T-helper 9 cell (primary cell): ENCODE results near the gene PDE11A.

Experiments used
- DNase-seq: peaks from one replicate; pipeline ENCODE4 v3.0.0-alpha.2; 2020

Gene PDE11A

GRCh38 chr2:177921726-177922125 is 150.9 kb downstream of the PDE11A start:
- DNase-seq: no peak

DNA sequence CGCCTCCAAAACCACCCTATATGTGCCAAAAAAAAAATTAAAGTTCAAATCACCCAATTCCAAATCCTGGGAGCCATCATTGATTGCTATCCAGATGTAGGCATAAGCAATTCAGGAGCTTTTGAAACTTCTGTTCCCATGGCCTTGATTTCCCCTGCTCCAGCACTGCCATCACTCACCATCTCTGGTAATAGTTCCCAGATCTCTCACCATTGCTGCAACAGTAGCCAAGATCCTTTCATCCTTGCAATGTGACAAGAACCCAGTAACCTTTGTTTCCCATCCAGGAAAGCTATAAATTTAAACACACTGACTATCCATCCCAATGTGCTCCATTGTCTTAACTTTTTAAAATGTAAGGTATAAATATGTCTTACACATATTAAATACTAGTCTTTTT is 155.4 kb downstream of the PDE11A start:
- DNase-seq: no peak

DNA sequence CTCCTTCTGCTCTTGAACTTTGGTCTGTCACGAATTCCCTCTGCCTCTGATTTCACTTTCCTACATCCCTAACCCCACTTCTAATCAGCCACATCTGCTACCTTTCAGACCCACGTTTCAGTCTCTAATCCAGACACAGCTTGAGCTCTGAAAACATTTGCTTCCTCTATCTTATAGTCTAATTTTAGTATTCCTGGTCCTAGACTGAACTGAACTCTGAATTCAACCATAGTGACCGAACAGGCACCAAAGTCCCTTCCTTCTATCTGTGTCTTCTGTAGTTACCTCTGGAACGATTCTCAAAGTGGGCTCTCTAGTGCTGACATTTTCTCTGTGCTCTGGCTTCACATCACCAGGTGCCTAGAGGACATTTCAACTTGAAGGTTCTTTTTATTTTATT is 156.2 kb downstream of the PDE11A start:
- DNase-seq: no peak

- no peak for DNase-seq
Measured at GRCh38 chr2:177914247-177914646, 158.3 kb downstream of the PDE11A start.

GRCh38 chr2:177909962-177910361 is 162.6 kb downstream of the PDE11A start:
- DNase-seq: no peak

DNA sequence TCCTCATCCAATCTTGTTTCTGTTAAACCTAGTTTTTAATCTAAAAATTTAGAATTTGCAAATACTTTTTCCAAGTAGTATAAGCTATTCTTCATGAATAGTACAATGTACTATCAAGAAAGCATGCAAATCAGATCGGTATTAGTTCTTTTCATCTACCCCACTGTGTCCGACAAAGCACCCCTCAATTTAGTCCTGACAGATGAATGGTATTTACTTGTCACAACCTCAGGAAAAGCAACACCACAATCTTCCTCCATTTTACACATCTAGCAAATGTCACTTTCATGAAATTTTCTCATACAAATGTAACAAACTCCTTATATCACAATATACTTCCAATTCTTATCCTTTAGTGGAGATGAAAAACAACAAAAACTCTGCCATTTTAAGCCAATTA is 163.8 kb downstream of the PDE11A start:
- no peak for DNase-seq

DNA sequence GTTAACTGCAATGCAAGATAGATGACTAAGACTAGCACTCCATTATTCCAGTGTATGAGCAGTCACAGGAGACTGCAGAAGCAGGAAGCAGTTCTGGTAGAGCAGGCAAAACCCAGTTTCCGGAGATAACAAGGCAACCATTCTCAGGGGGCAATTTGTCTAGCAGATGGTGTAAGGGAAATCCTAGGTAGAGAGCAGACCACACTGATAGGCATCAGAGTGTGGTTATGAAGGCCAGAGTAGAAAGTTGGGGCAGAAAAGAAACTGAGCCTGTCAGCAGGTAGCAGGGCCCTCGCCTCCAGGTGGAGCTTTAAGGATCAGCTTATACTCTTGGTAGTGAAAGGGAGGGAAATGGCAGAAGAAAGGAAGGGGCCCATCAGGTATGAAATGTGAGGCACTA is 164.4 kb downstream of the PDE11A start:
- DNase-seq: no peak

DNA sequence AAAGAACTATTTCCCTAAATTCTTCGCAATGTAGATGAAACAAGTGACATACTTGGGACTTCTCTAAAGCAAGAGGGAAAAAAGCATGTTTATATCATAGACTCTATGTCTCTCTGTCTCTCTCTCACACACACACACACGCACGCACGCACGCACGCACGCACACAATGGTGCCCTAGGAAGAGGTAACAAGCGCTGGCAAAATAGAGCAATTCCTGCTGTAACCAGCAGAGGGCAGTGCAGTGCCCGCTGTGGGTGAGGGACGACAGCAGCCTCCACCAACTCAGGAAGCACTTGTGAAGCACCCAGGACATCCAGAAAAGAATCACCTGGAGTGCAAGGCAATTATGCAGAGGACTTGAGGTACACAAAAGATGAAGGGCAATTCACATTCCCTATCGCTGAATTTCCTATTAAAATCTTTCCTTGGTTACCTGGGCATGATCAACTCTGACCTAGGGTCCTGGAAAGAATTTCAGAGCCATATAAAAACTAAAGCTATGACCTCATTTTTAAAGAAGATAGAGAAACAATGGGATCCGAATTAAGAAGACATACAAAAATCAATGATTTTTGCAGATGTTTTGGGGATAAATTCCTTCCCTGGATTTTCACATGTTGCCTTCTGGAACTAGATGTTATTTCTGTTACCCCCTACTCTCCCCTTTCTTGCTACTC is 166.4 kb downstream of the PDE11A start:
- DNase-seq: peak; percentile 48

DNA sequence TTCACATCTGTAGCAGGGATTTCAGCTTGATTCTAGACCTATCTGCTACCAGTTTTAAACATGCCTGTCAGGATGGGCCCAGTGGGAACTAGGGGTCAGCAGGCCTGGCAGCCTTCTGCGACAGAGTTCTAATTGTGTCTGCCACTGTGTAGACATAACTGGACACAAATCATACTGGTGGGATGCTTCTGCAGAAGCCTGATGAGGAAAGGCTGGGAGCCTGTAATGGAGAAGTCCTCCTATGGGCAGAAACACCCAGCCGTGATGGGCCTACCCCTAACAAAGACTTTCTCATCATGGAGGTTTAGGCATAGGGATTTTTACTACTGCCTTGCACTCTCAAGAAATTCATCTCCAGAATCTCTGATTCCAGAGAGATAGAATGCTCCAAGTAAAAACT is 166.9 kb downstream of the PDE11A start:
- DNase-seq: no peak

DNA sequence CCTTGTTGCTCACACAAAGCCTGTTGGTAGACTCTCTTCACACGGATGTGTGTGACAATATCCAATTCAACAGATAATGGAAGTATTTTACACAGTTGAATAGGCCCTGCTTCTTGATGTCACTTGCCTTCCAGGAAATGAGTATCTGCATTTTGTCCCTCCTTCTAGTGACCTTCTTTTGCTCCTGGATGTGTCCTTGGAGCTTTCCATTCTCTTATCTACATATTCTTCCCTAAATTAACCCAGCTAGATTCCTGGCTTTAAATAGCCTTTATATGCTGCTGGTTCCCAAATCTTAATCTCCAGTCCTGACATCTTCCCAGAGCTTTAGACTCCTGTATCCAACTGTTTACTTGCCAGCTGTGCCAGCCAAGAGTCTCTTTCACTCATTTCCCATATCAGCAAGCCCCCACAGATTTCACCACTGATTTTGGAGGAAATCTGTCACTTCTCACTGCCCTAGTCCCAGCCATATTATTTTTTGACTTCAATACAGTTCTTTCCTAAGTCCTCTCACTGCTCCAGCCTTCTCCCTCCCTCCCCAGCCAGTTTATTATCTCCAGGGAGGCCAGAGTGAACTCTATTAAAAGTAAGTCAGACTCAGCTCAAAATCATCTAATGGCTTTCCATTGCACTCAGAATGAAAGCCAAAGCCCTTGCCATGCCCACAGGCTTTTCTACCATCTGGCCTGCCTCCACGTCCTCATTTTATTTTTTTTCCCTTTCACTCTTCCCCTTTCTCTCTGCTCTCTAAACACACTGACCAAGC is 170.0 kb downstream of the PDE11A start:
- no peak for DNase-seq

- DNase-seq: no peak
Measured at GRCh38 chr2:177900082-177900481, 172.5 kb downstream of the PDE11A start.

- DNase-seq: no peak
Measured at GRCh38 chr2:177897278-177897677, 175.3 kb downstream of the PDE11A start.

DNA sequence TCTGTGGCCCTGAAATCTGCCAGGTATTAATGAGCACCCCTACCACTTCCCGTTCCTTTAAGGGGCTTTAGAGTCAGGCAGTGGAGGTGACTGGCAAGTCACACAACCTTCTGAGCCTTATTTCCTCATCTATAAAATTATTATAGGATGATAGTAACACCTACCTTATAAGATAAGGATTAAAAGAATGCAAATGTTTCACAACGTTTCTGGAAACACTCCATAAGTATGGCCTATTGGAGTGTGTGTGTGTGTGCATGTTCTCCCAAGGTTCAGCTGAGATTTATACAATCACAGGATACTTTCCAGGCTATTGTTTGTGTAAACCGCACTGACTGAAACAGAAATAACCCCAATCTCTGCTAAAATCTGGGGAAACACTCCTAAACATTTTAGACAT is 176.0 kb downstream of the PDE11A start:
- no peak for DNase-seq

DNA sequence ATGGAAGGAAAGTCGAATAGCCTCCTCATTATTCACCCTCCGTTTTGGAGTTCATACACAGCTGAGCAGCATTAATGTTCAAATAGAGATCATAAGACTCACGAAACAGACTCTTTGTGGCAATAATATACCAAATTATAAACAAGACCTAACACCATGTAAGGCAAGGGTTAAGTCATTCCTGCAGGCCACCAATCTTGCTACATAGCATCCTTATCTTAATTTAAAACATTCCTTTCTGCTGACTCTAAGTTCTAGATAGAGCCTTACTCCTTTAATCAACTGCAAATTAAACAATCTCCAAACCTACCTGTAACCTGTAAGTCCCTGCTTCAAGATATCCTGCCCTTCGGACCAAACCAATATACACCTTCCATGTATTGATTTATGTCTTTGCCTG is 178.0 kb downstream of the PDE11A start:
- DNase-seq: no peak

GRCh38 chr2:177893880-177894279 is 178.7 kb downstream of the PDE11A start:
- no peak for DNase-seq

GRCh38 chr2:177891533-177891932 is 181.0 kb downstream of the PDE11A start:
- no peak for DNase-seq

DNA sequence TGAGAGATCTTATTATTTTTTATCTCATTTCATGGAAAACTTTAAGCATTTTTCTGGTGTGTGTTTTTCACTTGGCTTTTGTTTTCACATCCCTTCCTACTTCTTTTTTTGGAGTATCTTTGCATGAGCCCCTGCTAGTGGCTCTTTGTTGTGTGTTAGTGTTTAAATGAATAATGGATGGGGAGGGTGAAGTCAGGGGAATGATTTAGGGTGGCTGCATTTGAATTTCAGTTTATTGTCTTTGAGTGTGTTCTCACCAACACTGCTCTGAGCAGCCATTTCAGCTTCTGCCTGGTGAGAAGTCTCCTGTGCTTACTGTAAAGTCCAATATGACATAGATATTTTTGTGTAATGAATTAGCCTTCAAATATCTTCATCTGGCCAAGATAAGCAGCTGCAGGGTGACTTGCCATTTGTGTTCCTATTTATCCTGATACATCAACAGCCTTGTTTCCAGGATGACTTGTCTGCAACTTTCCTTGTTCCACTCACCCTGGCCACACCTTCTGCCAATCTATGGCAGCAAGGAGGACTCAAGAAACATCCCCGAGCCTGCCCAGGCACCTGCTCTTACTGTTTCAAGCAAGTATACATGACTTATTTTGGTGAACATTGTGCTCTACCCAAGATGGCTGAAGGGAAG is 182.6 kb downstream of the PDE11A start:
- no peak for DNase-seq

GRCh38 chr2:177888581-177888980 is 184.0 kb downstream of the PDE11A start:
- DNase-seq: no peak

- DNase-seq: no peak
Measured at GRCh38 chr2:177887722-177888121, 184.9 kb downstream of the PDE11A start.

DNA sequence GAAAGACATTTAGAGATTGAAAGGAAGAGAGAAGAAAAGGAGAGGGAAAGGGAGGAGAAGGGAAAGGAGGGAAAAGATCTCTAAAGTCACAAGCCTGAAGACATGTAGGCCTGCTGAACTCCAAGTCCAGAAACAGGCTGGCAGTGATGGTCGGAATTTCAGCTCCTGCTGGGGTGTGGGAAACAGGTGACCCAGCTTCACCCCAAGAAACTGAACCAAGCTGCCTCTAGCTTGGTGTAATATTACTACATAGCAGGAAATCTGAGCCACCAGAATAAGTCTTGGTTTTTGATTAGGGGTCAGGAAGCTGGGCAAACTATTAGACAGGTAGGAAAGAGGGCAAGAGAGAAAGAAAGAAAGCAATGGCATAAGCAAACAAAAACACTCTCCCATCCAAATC is 185.8 kb downstream of the PDE11A start:
- no peak for DNase-seq

GRCh38 chr2:177885828-177886466 is 186.6 kb downstream of the PDE11A start:
- DNase-seq: no peak

DNA sequence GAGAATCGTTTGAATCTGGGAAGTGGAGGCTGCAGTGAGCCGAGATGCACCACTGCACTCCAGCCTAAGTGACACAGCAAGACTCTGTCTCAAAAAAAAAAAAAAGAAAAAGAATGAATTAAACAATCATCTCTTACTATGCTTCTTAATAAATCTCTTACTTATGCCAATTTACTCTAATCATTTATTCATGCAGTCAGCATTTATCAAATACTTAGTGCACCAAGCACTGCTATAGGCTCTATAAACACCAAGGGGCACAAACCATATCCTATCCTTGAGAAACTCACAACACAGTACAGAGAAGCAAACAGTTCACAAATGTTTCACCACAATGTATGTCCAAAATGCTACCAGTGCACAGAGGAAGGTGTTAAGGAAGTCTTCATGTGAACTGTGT is 189.4 kb downstream of the PDE11A start:
- no peak for DNase-seq

- no peak for DNase-seq
Measured at GRCh38 chr2:177882501-177882900, 190.1 kb downstream of the PDE11A start.

DNA sequence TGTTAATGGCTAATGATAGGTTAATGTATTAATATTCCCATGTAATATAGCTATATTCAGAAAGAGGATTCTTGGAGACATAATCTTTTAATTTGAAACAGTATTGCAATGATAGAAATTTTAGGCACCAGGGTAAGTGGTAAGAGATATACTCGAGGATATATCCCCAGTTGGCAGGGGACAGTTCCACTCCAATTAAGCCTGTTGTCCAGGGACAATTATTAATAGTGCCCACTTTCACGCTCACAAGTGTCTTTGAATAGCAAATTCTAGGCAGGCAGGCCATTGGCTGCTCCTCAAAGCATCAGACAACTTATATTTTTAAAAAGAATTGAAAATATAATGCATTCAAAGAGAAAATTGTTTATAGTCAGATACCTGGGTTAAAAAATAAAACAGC is 190.7 kb downstream of the PDE11A start:
- DNase-seq: no peak
